Activated naive CD8-positive, alpha-beta T cell treated with anti-CD3 and anti-CD28 coated beads, Interleukin-2, amount 50 U/mL, for 16 hours (primary cell): ENCODE data around the gene CD59.
"Not testable (repeated sequence)": the region's sequence is repeated elsewhere in the genome, so short reads cannot be mapped to it uniquely, and the experiment has no call there.

Source experiments
- DNase-seq: peaks from one replicate; pipeline ENCODE4 v3.0.0-alpha.2; 2020; ENCODE audit warnings: low read depth, low spot score

The CD59 gene

GRCh38 chr11:33742249-33742851 lies 6.1 kb upstream of the CD59 start:
- DNase-seq, result no peak

DNA sequence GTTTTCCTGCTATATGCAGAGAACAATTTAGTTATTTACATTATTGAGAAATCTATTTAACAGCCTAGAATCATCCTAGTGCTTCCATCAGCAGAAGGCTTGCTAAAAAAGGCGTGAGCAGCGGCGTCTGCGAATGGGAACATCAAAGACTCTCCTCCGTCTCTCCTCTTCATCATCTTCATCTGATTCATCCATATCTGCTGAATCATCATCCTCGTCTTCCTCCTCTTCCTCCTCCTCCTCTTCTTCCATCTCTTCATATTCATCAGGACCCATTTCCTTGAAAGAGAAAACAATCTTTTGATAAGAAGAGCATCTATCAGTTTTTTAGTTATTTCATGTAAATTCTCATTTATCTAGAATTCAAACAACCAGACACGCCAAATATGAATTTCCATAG lies 5.6 kb upstream of the CD59 start:
- no peak for DNase-seq

- no peak for DNase-seq
Observed at GRCh38 chr11:33737362-33737821, 1.2 kb upstream of the CD59 start.

GRCh38 chr11:33735271-33736147 lies 714 bp downstream of the CD59 start:
- no peak for DNase-seq

- DNase-seq, result no peak
Observed at GRCh38 chr11:33734441-33735270, 1.6 kb downstream of the CD59 start.

DNA sequence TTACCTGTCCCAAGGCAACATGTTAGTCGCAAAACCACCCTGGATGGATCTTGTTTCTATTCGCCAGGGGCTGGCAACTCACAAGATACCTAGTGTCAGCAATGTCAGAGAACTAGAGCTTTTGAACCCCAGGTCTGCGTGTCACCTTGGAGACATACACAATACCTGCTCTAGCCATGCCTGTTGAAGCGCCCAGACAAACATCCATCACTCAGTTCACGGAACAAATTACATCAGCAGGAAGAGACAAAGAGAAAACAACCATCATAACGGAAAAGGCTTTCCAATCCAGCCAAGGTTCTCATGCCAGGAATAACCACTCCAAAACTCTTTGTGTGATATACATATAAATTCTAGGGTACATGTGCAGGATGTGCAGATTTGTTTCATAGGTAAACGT lies 2.2 kb downstream of the CD59 start:
- DNase-seq, result no peak

DNA sequence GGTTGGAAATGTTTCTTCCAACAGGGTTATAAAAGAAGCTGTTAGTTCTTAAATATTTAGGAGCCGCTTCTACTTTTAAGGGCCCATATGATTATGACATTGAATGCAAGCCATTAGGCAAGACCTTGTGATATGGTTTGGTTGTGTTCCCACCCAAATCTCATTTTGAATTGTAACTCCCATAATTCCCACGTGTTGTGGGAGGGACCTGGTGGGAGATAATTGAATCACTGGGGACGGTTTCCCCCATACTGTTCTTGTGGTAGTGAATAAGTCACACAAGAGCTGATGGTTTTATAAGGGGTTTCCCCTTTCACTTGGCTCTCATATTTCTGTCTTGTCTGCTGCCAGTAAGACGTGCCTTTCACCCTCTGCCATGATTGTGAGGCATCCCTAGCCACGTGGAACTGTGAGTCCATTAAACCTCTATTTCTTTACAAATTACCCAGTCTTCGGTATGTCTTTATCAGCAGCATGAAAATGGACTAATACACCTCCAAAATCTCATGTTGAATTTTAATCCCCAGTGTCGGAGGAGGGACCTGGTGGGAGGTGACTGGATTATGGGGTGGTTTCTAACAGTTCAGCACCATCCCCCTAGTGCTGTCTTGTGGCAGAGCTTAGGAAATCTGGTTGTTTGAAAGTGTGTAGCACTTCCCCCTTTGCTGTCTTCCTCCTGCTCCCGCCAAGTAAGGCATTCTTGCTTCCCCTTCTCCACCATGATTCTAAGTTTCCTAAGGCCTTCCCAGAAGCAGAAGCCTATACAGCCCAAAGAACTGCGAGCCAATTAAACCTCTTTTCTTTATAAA lies 4.3 kb downstream of the CD59 start:
- DNase-seq, result no peak

DNA sequence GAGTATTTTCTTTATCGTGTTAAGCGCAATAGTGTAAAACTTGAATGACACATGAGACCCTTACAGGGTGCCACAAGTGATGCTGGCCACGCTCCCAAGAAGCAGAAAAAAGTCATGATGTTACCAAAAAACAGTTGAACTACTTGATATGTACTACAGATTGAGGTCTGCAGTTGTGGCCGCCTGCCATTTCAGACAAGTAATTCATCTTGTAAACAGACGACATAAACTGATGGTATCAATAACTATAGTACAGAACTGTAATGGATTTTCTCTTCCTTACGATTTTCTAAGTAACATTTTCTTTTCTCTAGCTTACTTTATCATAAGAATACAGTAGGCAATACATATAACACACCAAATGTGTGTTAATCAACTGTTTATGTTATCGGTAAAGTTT lies 5.5 kb downstream of the CD59 start:
- no peak for DNase-seq

GRCh38 chr11:33729072-33729664 lies 7.1 kb downstream of the CD59 start:
- not testable (repeated sequence) for DNase-seq

DNA sequence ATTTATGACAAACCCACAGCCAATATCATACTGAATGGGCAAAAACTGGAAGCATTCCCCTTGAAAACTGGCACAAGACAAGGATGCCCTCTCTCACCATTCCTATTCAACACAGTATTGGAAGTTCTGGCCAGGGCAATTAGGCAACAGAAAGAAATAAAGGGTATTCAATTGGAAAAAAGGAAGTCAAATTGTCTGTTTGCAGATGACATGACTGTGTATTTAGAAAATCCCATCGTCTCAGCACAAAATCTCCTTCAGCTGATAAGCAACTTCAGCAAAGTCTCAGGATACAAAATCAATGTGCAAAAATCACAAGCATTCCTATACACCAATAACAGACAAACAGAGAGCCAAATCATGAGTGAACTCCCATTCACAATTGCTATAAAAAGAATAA lies 8.7 kb downstream of the CD59 start:
- DNase-seq, result not testable (repeated sequence)

DNA sequence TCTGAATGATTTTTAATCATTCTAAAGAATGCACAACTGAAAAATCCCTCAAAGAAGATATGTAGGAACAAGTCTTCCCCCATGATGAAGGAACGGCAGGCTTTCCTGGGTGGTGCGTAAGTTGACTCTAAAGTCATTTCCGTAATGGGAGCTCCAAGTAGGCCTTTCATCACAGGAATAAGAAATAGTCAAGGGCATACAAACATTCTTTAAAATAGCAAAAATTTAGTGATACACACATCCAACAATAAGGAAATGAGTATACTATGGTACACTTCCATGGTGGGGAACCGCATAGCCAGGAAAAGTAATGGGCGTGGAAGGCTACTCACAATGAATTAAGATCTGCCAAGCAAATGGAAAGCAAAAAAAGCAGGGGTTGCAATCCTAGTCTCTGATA lies 10.7 kb downstream of the CD59 start:
- no peak for DNase-seq

GRCh38 chr11:33724644-33725035 lies 11.6 kb downstream of the CD59 start:
- no peak for DNase-seq

GRCh38 chr11:33723238-33723881 lies 12.9 kb downstream of the CD59 start:
- no peak for DNase-seq

- no peak for DNase-seq
Observed at GRCh38 chr11:33722590-33723234, 13.5 kb downstream of the CD59 start.

DNA sequence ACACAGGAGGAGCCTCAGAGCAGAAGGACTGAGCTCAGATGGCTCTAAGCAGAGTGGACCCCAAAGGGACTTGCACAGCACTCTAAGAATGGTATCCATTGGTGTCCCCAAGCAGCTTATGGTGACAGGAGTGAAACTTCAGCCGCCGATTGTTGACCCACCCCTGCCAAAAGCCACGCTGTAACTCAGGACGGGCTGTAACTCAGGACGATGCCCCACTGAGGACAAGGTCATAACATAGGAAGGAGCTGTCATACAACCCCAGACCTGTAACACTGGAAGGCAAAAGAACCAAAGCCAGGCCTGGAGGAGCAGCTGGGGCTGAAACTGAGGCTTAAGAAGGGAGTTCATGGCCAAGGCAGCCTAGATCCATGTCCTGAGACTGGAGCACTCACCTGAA lies 14.2 kb downstream of the CD59 start:
- DNase-seq, result no peak

DNA sequence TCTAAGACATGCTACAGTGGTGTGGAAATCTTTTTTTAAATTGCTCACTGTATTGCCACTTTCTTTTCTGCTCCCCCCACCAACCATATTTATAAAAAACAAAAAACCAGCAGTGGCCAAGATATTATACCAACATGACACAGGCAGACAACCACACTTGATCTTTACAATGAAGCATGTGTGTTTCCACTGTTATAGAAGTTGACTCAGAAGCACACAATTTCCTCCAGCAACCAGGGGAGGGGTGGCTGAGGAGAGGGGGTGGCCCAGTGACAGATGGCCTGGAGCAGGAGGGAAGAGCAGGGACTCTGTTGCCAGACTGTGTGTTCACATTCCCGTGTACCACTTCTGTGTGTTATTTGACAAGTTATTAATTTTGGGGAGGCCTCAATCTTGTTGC lies 14.8 kb downstream of the CD59 start:
- no peak for DNase-seq

DNA sequence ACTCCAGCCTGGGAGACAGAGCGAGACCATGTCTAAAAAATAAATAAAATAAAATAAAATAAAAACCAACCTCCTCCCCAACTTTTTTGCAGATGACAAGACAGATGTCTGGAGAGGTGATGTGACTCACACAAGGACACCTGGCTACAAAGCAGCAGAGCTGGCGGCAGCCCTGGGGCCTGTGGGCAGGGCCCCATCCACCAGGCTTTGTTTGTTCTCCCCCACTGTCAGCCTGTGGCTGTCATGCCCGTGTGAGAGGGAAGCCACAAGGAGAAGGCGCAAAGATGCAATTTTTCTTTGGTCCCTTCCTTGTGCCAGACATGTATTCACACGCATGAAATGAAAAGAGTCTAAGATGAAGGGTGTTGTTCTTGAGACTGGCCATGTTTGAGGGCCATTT lies 16.6 kb downstream of the CD59 start:
- no peak for DNase-seq

DNA sequence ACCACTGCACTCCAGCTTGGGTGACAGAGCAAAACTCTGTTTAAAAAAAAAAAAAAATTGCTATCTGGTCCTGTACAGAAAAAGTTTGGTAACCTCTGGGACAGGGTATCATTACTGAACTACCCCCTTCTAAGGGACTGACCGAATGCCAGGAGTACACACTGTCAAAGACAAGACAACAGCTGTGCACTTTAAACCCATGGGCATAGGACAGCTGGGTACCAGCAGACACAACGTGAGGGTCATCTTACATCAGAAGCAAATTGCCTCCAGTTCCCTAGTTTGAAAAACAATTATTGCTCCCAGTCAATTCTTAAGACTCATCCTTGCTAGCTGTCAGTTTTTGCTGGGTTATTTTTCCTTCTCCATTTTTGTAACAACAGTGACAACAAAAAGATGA lies 17.8 kb downstream of the CD59 start:
- DNase-seq, result no peak

- DNase-seq, result no peak
Observed at GRCh38 chr11:33716243-33716642, 20.0 kb downstream of the CD59 start.

DNA sequence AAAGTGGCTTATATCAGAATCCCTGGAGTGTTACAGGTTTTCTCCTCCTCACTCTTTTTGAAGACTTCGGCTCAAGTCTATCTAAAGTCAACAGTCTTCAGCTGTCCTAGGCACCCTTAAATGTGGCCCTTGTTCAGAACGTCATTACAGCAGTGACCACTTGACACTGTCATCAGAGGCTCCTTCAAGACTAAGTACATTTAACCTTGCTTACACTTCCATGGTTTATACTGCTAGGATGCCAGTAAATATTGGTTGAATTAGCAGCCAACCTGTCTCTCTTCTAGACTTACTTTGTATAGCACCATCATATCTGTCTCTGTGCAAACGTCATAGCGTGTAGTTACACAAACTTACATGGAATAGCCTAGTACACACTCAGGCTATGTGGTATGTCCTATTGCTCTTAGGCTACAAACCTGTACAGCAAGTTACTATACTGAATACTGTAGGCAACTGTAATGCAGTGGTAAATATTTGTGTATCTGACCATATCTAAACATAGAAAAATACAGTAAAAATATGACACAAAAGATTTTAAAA lies 22.3 kb downstream of the CD59 start:
- DNase-seq, result no peak
